ENCODE data around the gene DUSP3. TPM values are rescaled to one million over a fixed set of nuclear protein-coding genes. Genes with fewer than 3 reads are reported as not detected.

DUSP3 gene
- total and polyA plus RNA-seq, 9 donors, result 13.4 to 60.4 (median 33.0) TPM

GRCh38 chr17:43779145-43780125 lies 658 bp upstream of the DUSP3 start:
- H3K4me3 ChIP-seq, result peak overlapping the region; percentile 78
- no peaks in the 10 kb centered on the region for H3K9me3 ChIP-seq
- H3K27ac ChIP-seq, result peak overlapping the region; percentile 87 to 99
- no peaks in the 10 kb centered on the region for H3K36me3 ChIP-seq
- intact Hi-C loops (cut with DNase I), result loop anchor here in 1 of 4 donors (10.0 kb wide), 1 partner anchor 65 kb away; the partner anchor contains the start of gene CD300LG
- no peak for DNase-seq
- H3K27me3 ChIP-seq, result no peaks in the 10 kb centered on the region
- 4 to 6% (median 4%) methylated on average over 23 to 26 of the region's 26 CpGs for WGBS, 3 donors
- TF ChIP-seq, protein P1, sequence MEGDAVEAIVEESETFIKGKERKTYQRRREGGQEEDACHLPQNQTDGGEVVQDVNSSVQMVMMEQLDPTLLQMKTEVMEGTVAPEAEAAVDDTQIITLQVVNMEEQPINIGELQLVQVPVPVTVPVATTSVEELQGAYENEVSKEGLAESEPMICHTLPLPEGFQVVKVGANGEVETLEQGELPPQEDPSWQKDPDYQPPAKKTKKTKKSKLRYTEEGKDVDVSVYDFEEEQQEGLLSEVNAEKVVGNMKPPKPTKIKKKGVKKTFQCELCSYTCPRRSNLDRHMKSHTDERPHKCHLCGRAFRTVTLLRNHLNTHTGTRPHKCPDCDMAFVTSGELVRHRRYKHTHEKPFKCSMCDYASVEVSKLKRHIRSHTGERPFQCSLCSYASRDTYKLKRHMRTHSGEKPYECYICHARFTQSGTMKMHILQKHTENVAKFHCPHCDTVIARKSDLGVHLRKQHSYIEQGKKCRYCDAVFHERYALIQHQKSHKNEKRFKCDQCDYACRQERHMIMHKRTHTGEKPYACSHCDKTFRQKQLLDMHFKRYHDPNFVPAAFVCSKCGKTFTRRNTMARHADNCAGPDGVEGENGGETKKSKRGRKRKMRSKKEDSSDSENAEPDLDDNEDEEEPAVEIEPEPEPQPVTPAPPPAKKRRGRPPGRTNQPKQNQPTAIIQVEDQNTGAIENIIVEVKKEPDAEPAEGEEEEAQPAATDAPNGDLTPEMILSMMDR (IDR thresholded peaks at IDR 0.05), result peak in 1 of 3 donors; percentile 18
- TF ChIP-seq EP300 (IDR thresholded peaks at IDR 0.05), result no peak
- H3K4me1 ChIP-seq (ENCODE audit: insufficient read depth), result peaks cover 4% of the 10 kb centered on the region

DNA sequence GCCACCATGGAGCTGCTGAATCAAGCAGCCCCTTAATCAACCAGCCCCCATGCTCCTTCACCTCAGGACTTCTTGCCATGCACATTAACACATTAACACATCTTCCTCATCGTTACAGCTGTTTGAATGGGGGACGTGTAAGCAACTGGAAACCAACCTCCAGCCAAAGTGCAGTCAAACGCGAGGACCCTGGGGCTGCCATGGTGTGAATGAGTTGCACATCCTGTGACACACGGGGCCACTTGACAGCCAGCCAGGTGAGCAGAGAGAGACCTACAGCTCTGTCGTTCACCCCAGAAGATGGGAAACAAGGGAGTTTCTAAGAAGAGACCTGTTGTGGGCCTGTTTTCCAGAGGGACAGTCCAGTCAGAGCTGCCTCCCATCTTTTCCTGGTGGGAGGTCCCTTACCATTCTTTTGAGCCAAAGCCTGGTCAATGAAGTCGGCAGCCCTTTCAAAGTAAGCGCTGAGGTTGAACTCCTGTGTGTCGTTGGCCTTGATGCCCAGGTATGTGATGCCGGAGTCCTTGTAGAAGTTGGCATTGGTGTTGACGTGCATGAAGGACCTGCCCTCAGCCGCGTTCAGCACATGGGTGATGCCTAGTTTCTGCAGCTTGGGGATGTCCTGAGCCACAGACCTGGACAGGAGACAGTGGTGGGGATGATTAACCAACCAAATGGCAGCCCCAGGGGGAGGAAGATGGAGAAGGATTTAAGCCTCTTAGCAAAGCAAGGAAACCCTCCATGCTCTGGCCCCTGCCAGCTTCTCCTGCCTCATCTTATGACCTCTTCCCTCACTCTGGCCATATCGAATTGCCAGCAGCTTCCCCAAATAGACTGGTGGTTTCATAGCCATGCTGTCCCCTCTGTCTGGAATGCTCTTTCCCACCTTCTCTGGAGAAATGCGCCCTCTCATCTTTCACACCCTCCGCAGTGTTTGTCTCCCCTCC lies 4.2 kb downstream of the DUSP3 start:
- intact Hi-C loops (cut with DNase I), result loop anchor here in 1 of 4 donors (10.0 kb wide), 1 partner anchor 70 kb away; the partner anchor contains the start of gene CD300LG
- H3K27ac ChIP-seq, result no peak overlapping the region
- no peaks in the 10 kb centered on the region for H3K9me3 ChIP-seq
- no peaks in the 10 kb centered on the region for H3K27me3 ChIP-seq
- H3K4me3 ChIP-seq, result no peak overlapping the region
- DNase-seq, result no peak
- peaks cover 4% of the 10 kb centered on the region for H3K4me1 ChIP-seq (ENCODE audit: insufficient read depth)
- TF ChIP-seq EP300 (IDR thresholded peaks at IDR 0.05) (no peak), POLR2A (IDR thresholded peaks at IDR 0.05) (no peak)
- TF ChIP-seq, protein P1 (IDR thresholded peaks at IDR 0.05), result no peak
- WGBS, 3 donors, result 90 to 95% (median 92%) methylated on average over 16 of the region's 16 CpGs
- H3K36me3 ChIP-seq, result no peaks in the 10 kb centered on the region

GRCh38 chr17:43772877-43773648 lies 5.7 kb downstream of the DUSP3 start:
- intact Hi-C loops (cut with DNase I), result loop anchor here in 1 of 4 donors (10.0 kb wide), 1 partner anchor 72 kb away; the partner anchor contains the start of gene CD300LG
- DNase-seq, result no peak
- Histone ChIP-seq H3K27me3 (no peaks in the 10 kb centered on the region), H3K36me3 (no peaks in the 10 kb centered on the region), H3K9me3 (no peaks in the 10 kb centered on the region), H3K27ac (no peak overlapping the region), H3K4me3 (no peak overlapping the region), H3K4me1 (ENCODE audit: insufficient read depth) (no peaks in the 10 kb centered on the region)
- TF ChIP-seq, protein P1 (IDR thresholded peaks at IDR 0.05), result no peak
- TF ChIP-seq POLR2A (IDR thresholded peaks at IDR 0.05), result no peak
- TF ChIP-seq EP300 (IDR thresholded peaks at IDR 0.05), result no peak
- WGBS, 3 donors, result 80 to 87% (median 81%) methylated on average over 10 of the region's 10 CpGs

All from ovary (tissue), 9 donors.